Right atrium auricular region (tissue), 2 donors: ENCODE data around the gene FERMT1. TPM values are rescaled to one million over a fixed set of nuclear protein-coding genes. Genes with fewer than 3 reads are reported as not detected.

Source experiments
- DNase-seq: peaks from one replicate; pipeline ENCODE4 v3.0.0-alpha.2; 2019; ENCODE audit warnings: low spot score
- H3K27ac ChIP-seq, 2 donors: fragments of 200-600 bp; sonication (generic); 1 replicate in 1 of 2; 2 replicates in 1 of 2; pipeline ENCODE4 v1.5.1; 2016 to 2019
- H3K27me3 ChIP-seq, 2 donors: fragments of 200-600 bp; sonication (generic); one replicate each; pipeline versions ENCODE4 v1.5.1 to v1.6.0; 2017 to 2019
- H3K36me3 ChIP-seq: fragments of 200-600 bp; sonication (generic); one replicate; pipeline ENCODE4 v1.5.1; 2016
- H3K4me1 ChIP-seq, 2 donors: fragments of 200-600 bp; sonication (generic); one replicate each; pipeline versions ENCODE4 v1.5.1 to v1.6.0; 2017 to 2019
- H3K4me3 ChIP-seq, 2 donors: fragments of 200-600 bp; sonication (generic); 1 replicate in 1 of 2; 2 replicates in 1 of 2; pipeline ENCODE4 v1.5.1; 2017 to 2019; ENCODE audit warnings: mild to moderate bottlenecking in 1 of 2, moderate library complexity in 1 of 2
- H3K9me3 ChIP-seq, 2 donors: fragments of 200-600 bp; sonication (generic); one replicate each; pipeline ENCODE4 v1.5.1; 2019
- CTCF ChIP-seq, 2 donors: fragments of 200-600 bp; sonication (generic); IDR thresholded peaks; one replicate each; pipeline ENCODE4 v1.5.1; 2019; ENCODE audit warnings: antibody characterized with exemption in 2 of 2
- total RNA-seq, 2 donors: library from RNA; depleted of rRNA; stranded (reverse); fragments of >200 nt; gene quantifications; one replicate each; pipeline ENCODE4 v1.1.0, GENCODE V29; 2016

The FERMT1 gene
- total RNA-seq, 2 donors from 2014 or later = 0.67 to 1.5 TPM

GRCh38 chr20:6122111-6122872 is 538 bp downstream of the FERMT1 start:
- H3K27ac ChIP-seq = peak overlapping the region in 1 of 2 donors; percentile 46
- DNase-seq = no peak
- no peak for TF ChIP-seq CTCF (IDR thresholded peaks at IDR 0.05)
- H3K9me3 ChIP-seq = no peaks in the 10 kb centered on the region
- H3K4me3 ChIP-seq = peak overlapping the region; percentile 45 to 58
- H3K27me3 ChIP-seq = no peaks in the 10 kb centered on the region
- H3K36me3 ChIP-seq = no peaks in the 10 kb centered on the region
- H3K4me1 ChIP-seq = peaks cover 0 to 19% of the 10 kb centered on the region in 2 donors

- TF ChIP-seq CTCF (IDR thresholded peaks at IDR 0.05) = no peak
- H3K27me3 ChIP-seq = no peaks in the 10 kb centered on the region
- H3K4me1 ChIP-seq = peaks cover 0 to 19% of the 10 kb centered on the region in 2 donors
- DNase-seq = no peak
- no peaks in the 10 kb centered on the region for H3K9me3 ChIP-seq
- no peak overlapping the region for H3K27ac ChIP-seq
- H3K36me3 ChIP-seq = no peaks in the 10 kb centered on the region
- H3K4me3 ChIP-seq = no peak overlapping the region
Measured at GRCh38 chr20:6121504-6121903, 1.3 kb downstream of the FERMT1 start.

GRCh38 chr20:6120491-6120988 is 2.3 kb downstream of the FERMT1 start:
- Histone ChIP-seq H3K27me3 (no peaks in the 10 kb centered on the region), H3K9me3 (no peaks in the 10 kb centered on the region), H3K4me3 (no peak overlapping the region), H3K36me3 (peaks cover 2% of the 10 kb centered on the region), H3K4me1 (peaks cover 0 to 19% of the 10 kb centered on the region in 2 donors), H3K27ac (no peak overlapping the region)
- no peak for DNase-seq
- no peak for TF ChIP-seq CTCF (IDR thresholded peaks at IDR 0.05)

GRCh38 chr20:6116758-6117157 is 6.1 kb downstream of the FERMT1 start:
- no peaks in the 10 kb centered on the region for H3K27me3 ChIP-seq
- H3K36me3 ChIP-seq = peaks cover 14% of the 10 kb centered on the region
- peaks cover 0 to 14% of the 10 kb centered on the region in 2 donors for H3K9me3 ChIP-seq
- no peak for DNase-seq
- peaks cover 0 to 1% of the 10 kb centered on the region in 2 donors for H3K4me1 ChIP-seq
- H3K27ac ChIP-seq = no peak overlapping the region
- no peak overlapping the region for H3K4me3 ChIP-seq
- no peak for TF ChIP-seq CTCF (IDR thresholded peaks at IDR 0.05)

- no peak for TF ChIP-seq CTCF (IDR thresholded peaks at IDR 0.05)
- Histone ChIP-seq H3K36me3 (peaks cover 14% of the 10 kb centered on the region), H3K4me3 (no peak overlapping the region), H3K27me3 (no peaks in the 10 kb centered on the region), H3K4me1 (no peaks in the 10 kb centered on the region), H3K9me3 (peaks cover 0 to 14% of the 10 kb centered on the region in 2 donors), H3K27ac (no peak overlapping the region)
- DNase-seq = no peak
Measured at GRCh38 chr20:6115221-6115895, 7.5 kb downstream of the FERMT1 start.
